A204.1 (cell line): ENCODE results near the gene TMEM63A.
"Not testable (repeated sequence)": the region's sequence is repeated elsewhere in the genome, so short reads cannot be mapped to it uniquely, and the experiment has no call there.

Experiments used
- FAIRE-seq: peaks from 2 replicates; lab custom pipeline; 2012; peaks lifted over from hg19 to GRCh38; lab: Jason Lieb, UNC

Gene TMEM63A

DNA sequence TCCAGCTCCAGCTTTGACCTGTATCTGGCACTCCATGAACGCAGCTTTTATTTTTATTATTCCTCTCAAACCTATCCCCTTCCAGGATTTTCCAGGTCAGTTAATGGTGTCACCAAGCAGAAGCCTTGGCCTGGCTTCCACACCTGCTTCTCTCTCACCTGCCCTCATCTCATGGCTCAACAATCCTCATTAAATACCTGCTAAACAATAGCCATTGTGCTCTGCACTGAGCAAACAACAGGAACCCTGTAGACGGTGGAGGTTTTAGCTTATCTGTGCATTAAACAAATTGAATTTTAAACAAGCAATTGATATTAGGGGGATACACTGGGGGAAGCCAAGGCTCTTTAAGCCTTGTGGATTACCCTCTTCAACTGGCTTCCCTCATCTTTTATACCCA is 26.6 kb upstream of the TMEM63A start:
- FAIRE-seq, result no peak

DNA sequence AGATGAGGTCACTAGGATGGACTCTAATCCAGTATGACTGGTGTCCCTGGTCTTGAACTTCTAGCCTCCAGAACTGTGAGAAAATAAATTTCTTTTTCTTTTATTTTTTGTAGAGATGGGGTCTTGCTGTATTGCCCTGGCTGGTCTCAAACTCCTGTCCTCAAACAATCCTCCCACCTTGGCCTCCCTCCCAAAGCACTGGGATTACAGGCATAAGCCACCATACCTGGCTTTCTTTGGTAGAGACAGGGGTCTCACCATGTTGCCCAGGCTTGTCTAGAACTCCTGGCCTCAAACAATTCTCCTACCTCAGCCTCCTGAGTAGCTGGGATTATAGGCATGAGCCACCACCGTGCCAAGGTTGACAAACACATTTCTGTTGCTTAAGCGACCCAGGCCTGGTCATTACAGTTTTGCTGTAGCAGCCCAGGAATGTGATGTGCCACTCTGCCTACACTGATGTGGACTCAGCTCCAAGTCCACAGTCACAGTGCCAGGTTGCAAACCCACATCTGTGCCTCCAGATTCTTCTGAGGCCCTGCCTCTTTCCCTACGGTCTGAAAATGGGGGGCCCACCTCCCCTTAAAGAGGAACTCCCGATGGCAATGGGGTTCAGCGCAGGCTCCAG is 25.9 kb upstream of the TMEM63A start:
- no peak for FAIRE-seq

DNA sequence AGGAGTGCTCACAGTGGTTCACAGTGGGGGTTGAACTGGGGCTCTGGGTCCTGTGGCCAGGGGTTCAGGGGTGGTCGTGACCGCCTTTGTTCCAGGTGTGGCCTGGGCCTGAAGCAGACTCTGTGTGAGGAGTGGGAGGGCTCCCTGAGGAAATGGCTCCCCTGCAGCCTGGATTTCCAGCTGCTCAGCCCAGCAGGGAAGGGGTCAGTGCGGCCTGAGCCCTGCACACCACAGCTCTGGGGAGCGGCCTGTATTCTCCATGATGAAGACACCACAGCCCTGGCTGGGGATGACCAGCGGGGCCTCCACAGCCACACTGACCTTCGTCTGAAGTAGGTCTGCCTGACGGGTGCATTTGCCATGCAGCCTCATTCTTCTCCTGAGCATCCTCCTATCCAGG is 25.2 kb upstream of the TMEM63A start:
- FAIRE-seq, result no peak

DNA sequence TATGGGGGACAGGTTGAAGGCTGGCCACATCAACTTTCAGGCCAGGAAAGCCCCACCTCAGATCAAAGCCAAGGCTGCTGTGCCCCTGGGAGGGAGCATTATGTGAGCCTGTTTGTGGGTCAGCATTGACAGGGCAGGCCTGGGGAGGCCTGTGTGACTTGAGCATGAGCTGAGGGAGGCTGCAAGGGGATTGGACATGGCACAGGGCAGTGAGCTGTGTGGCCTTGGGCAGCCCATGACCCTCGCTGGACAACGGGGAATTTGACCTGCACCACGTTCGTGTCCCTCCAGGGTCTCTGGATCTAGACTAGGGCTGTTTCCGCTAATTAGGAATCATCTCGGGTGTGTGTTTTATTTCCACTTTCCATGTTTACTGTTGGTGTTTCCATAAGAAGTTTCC is 24.3 kb upstream of the TMEM63A start:
- FAIRE-seq, result no peak

DNA sequence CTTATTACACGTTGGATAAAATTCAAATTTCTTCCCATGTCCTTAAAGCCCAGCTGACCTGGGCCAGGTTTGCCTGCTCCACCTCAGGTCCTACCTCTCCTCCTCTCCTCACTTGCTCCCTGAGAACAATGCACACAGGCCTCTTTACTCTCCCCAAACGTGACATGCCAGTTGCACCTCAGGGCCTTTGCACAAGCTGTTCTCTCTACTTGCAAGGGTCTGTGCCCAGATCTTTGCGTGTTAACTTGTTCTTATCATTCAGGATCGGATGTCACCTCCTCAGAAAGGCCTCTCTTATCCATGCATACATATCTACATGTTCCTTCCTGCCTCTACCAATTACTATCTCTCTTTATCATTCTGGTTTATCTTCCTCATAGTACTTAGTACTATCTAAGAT is 21.4 kb upstream of the TMEM63A start:
- FAIRE-seq, result no peak

DNA sequence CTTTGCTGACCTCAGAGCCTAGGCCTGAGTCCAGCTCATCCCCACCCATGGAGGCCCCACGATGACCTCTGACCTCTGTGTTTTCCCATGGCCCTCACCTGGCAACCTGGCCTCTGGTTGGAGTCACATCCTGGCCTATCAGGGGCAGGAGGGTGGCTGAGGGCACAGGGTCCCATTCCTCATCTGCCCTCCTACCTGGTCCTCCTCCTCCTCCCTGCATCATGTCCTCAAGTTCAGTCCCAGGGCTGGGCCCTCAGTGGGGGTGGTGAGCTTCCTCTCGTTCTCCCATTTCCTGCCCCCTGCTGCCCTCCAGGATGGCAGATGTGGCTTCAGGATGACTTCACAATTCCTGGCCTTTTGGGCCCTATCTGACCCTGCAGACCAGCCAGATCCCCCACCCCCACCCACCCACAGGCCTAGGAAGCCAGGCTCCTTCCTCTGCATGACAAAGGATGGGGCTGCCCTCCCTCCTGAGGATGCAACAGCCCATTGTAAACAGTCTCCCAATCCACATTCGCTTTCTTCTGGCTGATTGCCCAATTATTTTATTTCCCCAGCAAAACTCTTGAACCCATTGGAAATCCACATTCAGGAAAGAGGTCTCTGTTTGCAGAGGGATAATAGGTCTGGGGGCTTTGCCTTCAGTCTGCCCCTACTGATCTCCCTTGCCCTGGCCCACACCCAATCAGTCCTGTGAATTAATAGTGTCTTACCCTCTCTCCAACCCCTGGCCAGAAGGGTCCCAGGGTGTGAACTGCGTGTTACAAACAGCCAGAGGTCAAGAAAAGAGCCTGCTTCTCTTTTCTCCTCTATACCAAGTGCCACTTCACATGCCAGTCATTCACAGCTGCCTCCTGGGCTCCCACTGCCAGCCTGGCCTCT is 17.1 kb upstream of the TMEM63A start:
- no peak for FAIRE-seq

DNA sequence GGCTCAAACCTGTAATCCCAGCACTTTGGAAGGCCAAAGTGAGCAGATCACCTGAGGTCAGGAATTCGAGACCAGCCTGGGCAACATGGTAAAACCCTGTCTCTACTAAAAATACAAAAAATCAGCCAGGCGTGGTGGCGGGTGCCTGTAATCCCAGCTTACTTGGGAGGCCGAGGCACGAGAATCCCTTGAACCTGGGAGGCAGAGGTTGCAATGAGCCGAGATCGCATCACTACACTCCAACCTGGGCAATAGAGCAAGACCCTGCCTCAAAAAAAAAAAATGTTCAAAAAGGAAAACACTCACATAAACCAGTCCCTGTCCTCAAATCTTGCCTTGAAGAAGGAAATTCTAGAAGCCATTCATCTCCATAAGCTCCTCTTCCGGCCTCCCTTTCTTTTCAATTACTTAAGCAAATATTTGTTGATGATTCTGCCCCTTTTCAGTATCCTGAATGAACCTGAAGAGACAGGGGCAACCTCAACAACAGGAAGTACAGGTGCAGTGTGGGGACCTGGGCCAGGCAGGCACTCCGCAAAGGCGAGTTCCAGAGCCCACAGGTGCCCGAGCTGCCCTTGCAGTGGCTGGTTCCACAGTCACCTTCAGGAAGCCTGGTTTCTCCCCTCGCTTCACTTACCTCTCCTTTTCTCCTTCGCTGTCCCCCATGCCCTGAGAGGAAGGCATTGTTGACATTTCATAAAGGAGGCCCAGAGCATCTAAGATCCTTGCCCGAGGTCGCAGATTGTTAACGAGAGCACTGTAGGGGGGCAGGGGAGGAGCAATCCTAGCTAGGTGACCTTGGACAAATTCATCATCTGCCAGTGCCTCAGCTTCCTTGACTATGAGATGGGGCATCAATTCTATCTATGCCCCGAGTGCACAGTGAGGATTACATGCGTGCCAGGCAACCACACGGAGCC is 15.7 kb upstream of the TMEM63A start:
- no peak for FAIRE-seq

DNA sequence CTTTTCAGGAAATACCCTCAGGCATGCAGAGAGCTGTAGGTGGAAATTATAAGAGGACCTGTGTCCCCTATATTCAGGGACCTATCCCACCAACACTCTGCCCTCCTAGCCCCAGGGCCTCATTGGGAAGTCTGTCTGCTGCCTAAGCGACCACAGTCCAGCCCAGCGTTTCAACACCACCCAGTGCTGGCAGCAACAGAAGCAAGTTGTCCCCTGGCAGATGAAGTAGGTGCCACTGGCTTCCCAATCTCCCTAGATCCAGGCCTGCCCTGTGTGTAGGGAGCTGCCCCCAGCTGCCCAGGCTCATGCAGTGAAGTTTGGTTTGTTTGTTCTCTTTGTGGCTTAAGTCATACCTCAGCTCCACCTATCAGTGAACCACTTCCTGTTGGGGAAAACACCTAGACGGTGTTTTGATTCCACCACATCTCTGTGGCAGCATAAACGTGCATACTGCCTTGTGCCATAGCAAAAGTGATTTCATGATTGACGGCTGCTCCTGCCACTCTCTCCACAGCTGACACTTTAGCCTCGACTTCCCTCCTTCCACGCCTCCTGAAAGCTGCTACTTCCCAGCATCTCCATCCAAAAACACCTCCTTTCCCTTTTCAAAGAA is 14.9 kb upstream of the TMEM63A start:
- no peak for FAIRE-seq

DNA sequence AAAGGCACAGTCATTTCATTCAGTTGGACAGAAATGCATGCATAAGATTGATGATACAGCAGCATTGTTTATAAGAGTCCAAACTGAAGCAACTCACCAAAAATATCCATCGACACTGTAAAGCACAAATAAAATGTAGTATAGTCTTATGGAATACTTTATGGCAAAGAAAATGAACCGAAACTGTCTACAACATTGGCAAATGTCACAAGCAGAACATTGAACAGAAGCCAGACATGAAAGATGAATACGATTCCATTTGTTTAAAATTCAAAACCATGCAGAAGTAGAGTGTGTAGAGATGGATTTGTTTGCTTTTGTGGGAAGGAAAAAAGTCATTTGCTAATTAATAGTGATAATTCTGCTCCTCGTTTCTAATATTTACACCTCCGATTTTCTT is 14.3 kb upstream of the TMEM63A start:
- FAIRE-seq, result no peak

DNA sequence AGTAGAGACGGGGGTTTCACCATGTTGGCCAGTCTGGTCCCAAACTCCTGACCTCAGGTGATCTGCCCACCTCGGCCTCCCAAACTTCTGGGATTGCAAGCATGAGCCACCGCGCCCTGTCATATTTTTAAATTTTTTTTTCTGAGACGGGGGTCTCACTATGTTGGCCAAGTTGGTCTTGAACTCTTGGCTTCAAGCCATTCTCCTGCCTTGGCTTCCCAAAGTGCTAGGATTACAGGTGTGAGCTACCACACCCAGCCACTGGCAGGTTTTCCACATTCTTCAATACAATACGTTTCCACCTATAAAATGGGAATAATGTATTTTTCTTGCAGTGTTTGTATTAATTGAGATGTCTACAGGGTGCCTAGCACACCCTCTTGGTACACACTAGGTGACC is 10.1 kb upstream of the TMEM63A start:
- no peak for FAIRE-seq

DNA sequence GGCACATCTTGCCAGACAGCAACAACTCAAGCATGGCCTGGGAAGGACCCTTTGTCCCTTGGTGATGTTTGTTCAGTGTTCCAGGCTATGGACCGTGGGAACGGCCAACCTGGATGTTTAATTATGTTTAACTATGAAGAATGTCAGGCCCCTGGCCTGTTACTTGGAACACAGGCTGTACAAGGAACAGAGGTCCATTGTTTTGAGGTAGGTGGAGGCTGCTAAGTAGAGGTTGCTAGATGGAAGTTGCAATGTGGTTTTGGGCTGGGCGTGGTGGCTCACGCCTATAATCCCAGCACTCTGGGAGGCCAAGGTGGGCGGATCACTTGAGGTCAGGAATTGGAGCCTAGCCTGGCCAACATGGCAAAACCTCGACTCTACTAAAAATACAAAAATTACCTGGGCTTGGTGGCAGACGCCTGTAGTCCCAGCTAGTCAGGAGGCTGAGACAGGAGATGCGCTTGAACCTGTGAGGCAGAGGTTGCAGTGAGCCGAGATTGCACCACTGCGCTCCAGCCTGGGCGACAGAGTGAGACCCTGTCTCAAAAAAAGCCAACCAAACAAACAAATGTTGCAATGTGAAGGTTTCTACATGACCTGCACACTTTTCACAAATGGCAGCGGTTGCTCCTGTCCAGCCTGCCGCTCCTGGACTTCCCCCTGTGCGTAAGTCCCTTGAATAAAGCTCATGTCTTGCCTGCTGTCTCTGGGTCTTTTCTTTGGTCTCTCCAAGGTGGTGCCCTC is 9.2 kb upstream of the TMEM63A start:
- no peak for FAIRE-seq

DNA sequence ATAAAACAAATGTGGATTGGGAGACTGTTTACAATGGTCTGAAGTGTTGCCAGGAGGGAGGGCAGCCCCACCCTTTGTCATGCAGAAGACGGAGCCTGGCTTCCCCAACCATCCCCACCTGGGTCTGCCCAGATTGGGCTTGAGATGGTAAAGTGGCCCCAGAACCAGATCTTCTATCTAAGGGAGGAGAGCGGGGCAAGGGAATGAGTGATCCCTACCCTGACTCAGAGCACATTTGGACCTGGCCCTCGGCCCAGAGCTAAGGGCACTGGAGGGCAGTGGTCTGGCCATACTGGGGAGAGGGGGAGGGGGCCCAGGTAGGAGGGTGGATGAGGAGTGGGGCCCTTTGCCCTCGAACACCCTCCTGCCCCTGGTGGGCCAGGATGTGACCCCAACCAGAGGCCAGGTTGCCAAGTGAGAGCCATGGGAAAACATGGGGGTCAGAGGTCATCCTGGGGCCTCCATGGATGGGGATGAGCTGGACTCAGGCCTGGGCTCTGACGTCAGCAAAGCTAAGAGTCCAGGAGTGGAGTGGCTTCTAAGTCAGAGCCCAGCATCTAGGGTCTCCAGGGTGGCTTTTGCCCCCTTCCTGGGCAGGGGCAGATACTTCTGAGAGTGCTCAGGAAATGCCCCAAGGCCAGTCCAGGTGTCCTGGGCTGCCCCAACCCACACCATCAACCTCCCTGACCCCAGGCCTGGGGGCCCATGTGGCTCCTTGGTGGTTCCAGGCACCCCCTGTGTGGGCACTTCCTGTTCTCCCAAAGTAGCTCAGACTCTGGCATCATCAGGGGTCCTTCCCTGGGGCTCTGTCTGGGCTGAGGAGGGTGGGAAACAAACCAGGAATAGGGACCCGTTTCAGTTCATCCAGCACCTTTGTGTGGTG is 8.4 kb upstream of the TMEM63A start:
- no peak for FAIRE-seq

DNA sequence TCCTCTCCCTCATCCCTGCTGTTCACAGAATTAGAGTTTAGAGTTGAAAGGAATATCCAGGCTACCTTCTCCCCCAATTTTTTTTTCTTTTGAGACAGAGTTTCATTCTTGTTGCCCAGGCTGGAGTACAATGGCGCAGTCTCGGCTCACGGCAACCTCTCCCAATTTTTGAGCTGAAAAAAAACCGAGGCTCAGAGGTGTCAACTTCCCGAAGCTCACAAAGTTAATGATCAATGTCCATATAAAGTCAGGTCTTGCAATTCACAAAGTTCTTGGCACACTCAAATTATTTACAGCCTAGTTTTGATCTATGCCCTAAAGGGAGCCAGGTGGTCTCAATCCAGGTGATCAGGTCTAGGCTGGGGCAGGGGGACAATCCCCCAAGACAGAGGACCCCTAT is 7.6 kb upstream of the TMEM63A start:
- FAIRE-seq, result no peak

DNA sequence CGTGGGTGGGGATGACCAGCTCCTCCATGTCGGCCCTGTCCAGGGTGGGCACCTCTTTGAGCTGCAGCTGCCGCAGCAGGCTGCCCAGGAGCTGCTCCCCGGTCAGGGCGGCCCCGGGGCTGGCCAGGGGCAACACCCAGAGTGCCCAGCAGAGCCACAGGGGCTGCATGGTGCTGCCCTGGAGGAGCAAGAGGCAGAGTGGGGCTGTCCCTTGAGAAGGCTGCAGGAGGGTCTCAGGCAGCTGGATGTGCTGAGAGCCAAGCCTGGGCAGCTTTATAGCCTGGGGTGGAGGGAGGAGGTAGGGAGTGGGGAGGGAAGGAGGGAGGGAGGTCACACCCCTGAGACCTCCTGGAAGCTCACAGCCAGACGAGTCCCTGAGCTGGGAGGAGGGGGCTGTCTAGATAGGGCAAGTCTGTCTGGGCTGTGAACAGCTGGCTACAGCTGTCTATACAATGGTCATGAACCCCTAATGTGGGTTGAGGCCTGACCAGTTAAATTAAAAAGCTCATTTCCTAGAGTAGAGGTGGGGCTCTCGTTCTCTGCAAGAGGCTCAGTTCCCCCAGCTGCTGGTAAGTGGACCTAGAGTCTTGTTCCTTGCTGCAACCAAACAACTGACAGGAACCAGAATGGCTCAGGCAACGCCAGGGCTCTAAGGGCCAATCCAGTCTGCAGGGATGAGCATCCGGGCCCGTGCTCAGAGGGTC is 6.9 kb upstream of the TMEM63A start, which contains the start of gene LEFTY1:
LEFTY1 (minus strand) TSS at position 249 of the 704 bp plus-strand sequence; CDS start at position 169, 80 bp downstream.
- FAIRE-seq, result no peak

DNA sequence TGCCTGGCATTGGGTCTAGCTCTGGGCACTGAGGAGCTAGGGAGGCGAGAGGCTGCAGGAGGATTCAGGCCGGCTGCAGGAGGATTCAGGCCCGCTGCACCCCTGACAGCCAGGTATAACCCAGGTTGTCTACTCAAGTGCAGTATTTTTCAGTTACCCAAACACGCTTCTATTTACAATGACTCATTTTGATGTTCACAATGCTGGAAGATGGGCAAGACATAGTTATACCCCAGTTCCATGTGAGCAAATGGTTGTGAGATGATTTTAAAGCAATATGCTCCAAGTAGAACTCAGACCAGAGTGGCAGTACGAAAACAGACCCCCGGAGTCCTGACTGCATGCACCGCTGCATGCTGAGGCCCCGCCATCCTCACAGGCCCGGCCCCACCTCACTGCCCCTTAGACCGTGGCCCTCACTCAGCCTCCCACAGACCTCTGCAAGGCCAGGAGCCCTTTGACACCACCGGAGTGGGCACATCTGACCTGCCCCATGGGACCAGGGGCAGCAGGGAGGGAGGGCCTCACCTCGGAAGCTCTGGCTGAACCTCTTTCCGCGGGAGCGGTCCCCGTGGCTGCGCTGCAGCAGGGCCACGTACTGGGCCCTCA is 6.2 kb upstream of the TMEM63A start:
- FAIRE-seq, result no peak

DNA sequence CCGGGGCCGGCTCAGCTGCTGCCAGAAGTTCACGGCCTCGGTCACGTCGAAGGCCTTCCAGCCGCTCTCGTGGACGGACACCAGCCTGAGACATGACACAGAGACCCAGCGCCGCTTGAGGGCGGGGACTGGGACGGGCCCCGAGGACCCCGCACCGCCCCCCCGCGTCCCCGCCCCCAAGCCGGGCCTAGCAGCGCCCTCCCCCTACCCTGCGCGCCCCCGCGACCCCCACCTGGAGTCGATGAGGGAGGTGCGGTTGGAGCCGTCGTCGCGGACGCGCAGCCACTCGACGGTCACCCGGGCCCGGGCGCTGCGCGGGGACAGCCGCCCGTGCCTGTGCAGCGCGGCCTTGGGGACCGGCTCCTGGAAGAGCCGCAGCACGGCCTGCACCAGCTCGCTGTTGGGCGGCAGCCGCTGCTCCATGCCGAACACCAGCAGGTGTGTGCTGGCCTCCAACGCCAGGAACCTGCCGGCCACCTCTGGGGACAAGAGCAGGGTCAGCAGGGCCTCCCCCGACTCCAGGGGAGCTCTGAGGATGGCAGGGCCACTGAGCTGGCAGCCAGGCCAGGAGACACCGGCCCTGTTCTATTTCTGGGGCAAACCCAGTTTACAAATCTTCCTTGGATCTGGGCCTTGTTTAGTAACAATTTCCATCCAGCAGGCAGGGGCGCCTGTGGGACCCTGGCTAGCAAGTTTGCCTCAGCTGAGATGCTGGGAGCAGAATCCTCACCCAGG is 5.5 kb upstream of the TMEM63A start:
- FAIRE-seq, result not testable (repeated sequence)

DNA sequence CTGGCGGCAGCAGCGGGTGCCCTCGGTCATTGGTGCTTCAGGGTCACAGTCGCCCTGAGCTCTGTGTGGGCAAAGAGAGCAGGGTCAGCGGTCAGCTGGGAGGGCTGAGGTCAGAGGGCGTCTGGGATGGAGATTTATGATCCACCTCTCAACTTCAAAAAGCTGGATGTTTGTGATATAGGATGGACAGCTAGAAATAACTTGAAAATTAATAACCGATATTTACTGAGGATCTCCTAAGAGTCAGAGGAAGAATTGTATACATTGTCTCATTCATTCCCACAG is 4.8 kb upstream of the TMEM63A start:
- FAIRE-seq, result no peak

DNA sequence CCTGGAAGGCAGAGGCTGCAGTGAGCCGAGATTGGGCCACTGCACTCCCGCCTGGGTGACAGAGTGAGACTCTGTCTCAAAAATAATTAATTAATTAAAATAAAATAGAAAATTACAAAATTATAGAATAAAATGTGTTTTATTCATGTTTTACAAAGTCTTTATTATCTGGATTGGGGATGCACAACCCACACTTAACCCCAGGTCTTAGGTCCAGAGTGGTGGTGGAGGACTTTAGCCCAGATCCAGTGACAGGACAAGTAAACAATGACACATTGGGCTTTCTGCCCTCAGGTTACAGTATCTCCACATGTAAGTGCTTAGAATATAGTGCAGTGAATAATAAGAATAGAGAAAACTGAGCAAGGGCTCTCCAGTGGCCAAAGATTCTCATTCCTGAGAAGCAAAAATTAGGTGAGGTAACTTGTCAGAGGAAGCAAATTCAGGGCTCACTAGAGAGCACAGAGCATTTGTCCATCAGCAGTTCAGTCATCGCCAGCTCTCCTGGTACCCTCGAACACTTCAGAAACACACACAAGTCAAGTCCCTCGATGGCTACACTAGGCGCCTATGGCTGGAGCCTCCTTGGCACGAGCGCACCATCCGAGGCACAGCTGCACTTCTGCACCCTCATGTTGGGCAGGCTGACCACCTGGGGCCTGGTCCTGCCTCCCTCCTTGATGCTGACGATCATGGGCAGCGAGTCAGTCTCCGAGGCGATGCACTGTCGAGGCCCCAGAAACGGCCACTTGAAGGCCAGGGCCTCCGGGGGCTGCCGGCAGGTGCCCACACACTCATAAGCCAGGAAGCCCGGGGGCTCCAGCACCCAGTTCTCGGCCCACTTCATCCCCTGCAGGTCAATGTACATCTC is 4.2 kb upstream of the TMEM63A start:
- no peak for FAIRE-seq
